GM12872 (cell line): ENCODE results near the gene KISS1.

Source experiments
- CTCF ChIP-seq: IDR thresholded peaks from 3 replicates; pipeline ENCODE4 v1.5.1; 2011; ENCODE audit warnings: low read depth, mild to moderate bottlenecking, low read length, moderate library complexity; ENCODE audit not compliant: insufficient read depth

Gene KISS1

GRCh38 chr1:204194080-204194479 is 2.2 kb downstream of the KISS1 start:
- TF ChIP-seq CTCF, result no peak

GRCh38 chr1:204192589-204193352 is 3.5 kb downstream of the KISS1 start:
- TF ChIP-seq CTCF, result no peak

- no peak for TF ChIP-seq CTCF
These were observed 4.2 kb downstream of the KISS1 start for GRCh38 chr1:204192046-204192445.

- no peak for TF ChIP-seq CTCF
These were observed 4.8 kb downstream of the KISS1 start for GRCh38 chr1:204191456-204191855.

GRCh38 chr1:204190212-204191211 is 5.8 kb downstream of the KISS1 start:
- no peak for TF ChIP-seq CTCF

- TF ChIP-seq CTCF, result no peak
These were observed 7.2 kb downstream of the KISS1 start for GRCh38 chr1:204188959-204189639.

- no peak for TF ChIP-seq CTCF
These were observed 9.7 kb downstream of the KISS1 start for GRCh38 chr1:204186597-204186996.
